CD14-positive monocyte (primary cell): ENCODE measurements around the gene PLCL2. TPM values are rescaled to one million over a fixed set of nuclear protein-coding genes. Genes with fewer than 3 reads are reported as not detected.

Experiments
- DNase-seq, 3 donors: peaks; one replicate each; pipeline ENCODE4 v3.0.0-alpha.2; 2011 to 2022
- H2AFZ ChIP-seq: 2 replicates; pipeline ENCODE4 v1.6.0; 2012; ENCODE audit warnings: mild to moderate bottlenecking, low read depth, low read length, inconsistent platforms; ENCODE audit not compliant: insufficient read depth, poor library complexity, severe bottlenecking
- H3K27ac ChIP-seq, 2 donors: 1 replicate in 1 of 2; 2 replicates in 1 of 2; pipeline ENCODE4 v1.5.1; 2012 to 2013; ENCODE audit warnings: low read length in 2 of 2, control low read depth in 1 of 2, inconsistent platforms in 1 of 2, low read depth in 1 of 2, mild to moderate bottlenecking in 1 of 2
- H3K27me3 ChIP-seq, 2 donors: one replicate each; pipeline versions ENCODE4 v1.6.0 to v1.6.1; 2011 to 2013; ENCODE audit warnings: low read length in 2 of 2; ENCODE audit not compliant: control insufficient read depth in 2 of 2, insufficient read depth in 2 of 2
- H3K36me3 ChIP-seq, 2 donors: replicated peaks in 1 of 2; 1 replicate in 1 of 2; 2 replicates in 1 of 2; pipeline versions ENCODE4 v1.5.1 to v1.6.1; 2012 to 2013; ENCODE audit warnings: low read length in 2 of 2, control low read depth in 1 of 2, inconsistent platforms in 1 of 2, mild to moderate bottlenecking in 1 of 2; ENCODE audit not compliant: insufficient read depth in 2 of 2, control insufficient read depth in 1 of 2
- H3K4me1 ChIP-seq, 2 donors: 1 replicate in 1 of 2; 2 replicates in 1 of 2; pipeline versions ENCODE4 v1.5.1 to v1.6.1; 2012 to 2013; ENCODE audit warnings: low read length in 2 of 2, control low read depth in 1 of 2, inconsistent platforms in 1 of 2, mild to moderate bottlenecking in 1 of 2, moderate library complexity in 1 of 2; ENCODE audit not compliant: insufficient read depth in 2 of 2, control insufficient read depth in 1 of 2
- H3K4me2 ChIP-seq: replicated peaks from 2 replicates; pipeline ENCODE3; 2012; ENCODE audit warnings: low read length, moderate library complexity, mild to moderate bottlenecking; ENCODE audit not compliant: poor library complexity, severe bottlenecking; ENCODE audit errors: extremely low read depth
- H3K4me3 ChIP-seq, 3 experiments: fragments of 200-600 bp in 1 of 3; sonication (generic) in 1 of 3; replicated peaks in 1 of 3; 1 replicate in 2 of 3; 2 replicates in 1 of 3; pipeline ENCODE4 v1.5.1; 2011 to 2013; ENCODE audit warnings: low read length in 3 of 3, mild to moderate bottlenecking in 3 of 3, control low read depth in 2 of 3, low read depth in 2 of 3, inconsistent platforms in 1 of 3, moderate library complexity in 1 of 3
- H3K79me2 ChIP-seq: 2 replicates; pipeline ENCODE4 v1.6.0; 2012; ENCODE audit warnings: mild to moderate bottlenecking, control low read depth, inconsistent platforms, low read length, moderate library complexity; ENCODE audit not compliant: insufficient read depth
- H3K9ac ChIP-seq: 2 replicates; pipeline ENCODE4 v1.6.0; 2017; ENCODE audit warnings: low read length, mild to moderate bottlenecking; ENCODE audit not compliant: insufficient read depth, poor library complexity, severe bottlenecking
- H3K9me3 ChIP-seq, 2 donors: replicated peaks in 1 of 2; 1 replicate in 1 of 2; 2 replicates in 1 of 2; pipeline versions ENCODE4 v1.5.1 to v1.6.1; 2012 to 2013; ENCODE audit warnings: low read length in 2 of 2, control low read depth in 1 of 2; ENCODE audit not compliant: control insufficient read depth in 1 of 2, insufficient read depth in 1 of 2
- H4K20me1 ChIP-seq: 2 replicates; pipeline ENCODE4 v1.6.0; 2012; ENCODE audit warnings: mild to moderate bottlenecking, low read length, control low read depth, moderate library complexity; ENCODE audit not compliant: insufficient read depth
- H3K27ac Mint-ChIP-seq, 7 donors: one replicate each; pipeline ENCODE4 v1.8.0; 2020; ENCODE audit warnings: mild to moderate bottlenecking in 7 of 7, mixed read lengths in 7 of 7, moderate library complexity in 6 of 7, inconsistent platforms in 2 of 7
- H3K27me3 Mint-ChIP-seq, 3 donors: one replicate each; pipeline ENCODE4 v1.8.0; 2021 to 2022; ENCODE audit warnings: low read depth in 3 of 3, mild to moderate bottlenecking in 3 of 3, mixed read lengths in 3 of 3, moderate library complexity in 3 of 3, inconsistent platforms in 1 of 3
- H3K36me3 Mint-ChIP-seq, 2 donors: one replicate each; pipeline ENCODE4 v1.8.0; 2020; ENCODE audit warnings: mixed read lengths in 2 of 2, inconsistent platforms in 1 of 2, mild to moderate bottlenecking in 1 of 2
- H3K4me1 Mint-ChIP-seq: one replicate; pipeline ENCODE4 v1.8.0; 2020; ENCODE audit warnings: mild to moderate bottlenecking, mixed read lengths
- H3K4me3 Mint-ChIP-seq, 2 donors: one replicate each; pipeline ENCODE4 v1.8.0; 2020; ENCODE audit warnings: mild to moderate bottlenecking in 2 of 2, mixed read lengths in 2 of 2, moderate library complexity in 1 of 2
- H3K9me3 Mint-ChIP-seq, 7 donors: one replicate each; pipeline ENCODE4 v1.8.0; 2020 to 2022; ENCODE audit warnings: mixed read lengths in 7 of 7, mild to moderate bottlenecking in 6 of 7, moderate library complexity in 6 of 7, inconsistent platforms in 2 of 7
- WGBS: methylation state at CpG from one replicate; pipeline ENCODE4 v1.1.5; 2013; ENCODE audit warnings: missing lambda C conversion rate; ENCODE audit not compliant: insufficient coverage; 5-methylcytosine and 5-hydroxymethylcytosine counted together
- intact Hi-C, 2 donors: fragments of 100-400 bp; cut with micrococcal nuclease; formaldehyde crosslinking; loops; one replicate each; pipeline versions ENCODE4 v1.15.0 to v1.15.1; 2023
- polyA plus RNA-seq, 3 donors: library from polyadenylated mRNA; depleted of rRNA in 1 of 3; unstranded in 2 of 3; stranded (reverse) in 1 of 3; fragments of 300-500 nt in 2 of 3; fragments of >200 nt in 1 of 3; fragmentation: Illumina TruSeq in 2 of 3; gene quantifications; 1 replicate in 2 of 3; 2 replicates in 1 of 3; pipeline ENCODE4 v1.2.3, GENCODE V29; 2012 to 2021
- TF ChIP-seq, protein P1 (sequence below): fragments of 200-600 bp; IDR thresholded peaks from one replicate; pipeline ENCODE4 v1.8.0; 2022; ENCODE audit warnings: antibody characterized with exemption, mild to moderate bottlenecking

PLCL2 gene
- polyA plus RNA-seq, 3 donors = 18.8 to 32.5 (median 26.8) TPM

DNA sequence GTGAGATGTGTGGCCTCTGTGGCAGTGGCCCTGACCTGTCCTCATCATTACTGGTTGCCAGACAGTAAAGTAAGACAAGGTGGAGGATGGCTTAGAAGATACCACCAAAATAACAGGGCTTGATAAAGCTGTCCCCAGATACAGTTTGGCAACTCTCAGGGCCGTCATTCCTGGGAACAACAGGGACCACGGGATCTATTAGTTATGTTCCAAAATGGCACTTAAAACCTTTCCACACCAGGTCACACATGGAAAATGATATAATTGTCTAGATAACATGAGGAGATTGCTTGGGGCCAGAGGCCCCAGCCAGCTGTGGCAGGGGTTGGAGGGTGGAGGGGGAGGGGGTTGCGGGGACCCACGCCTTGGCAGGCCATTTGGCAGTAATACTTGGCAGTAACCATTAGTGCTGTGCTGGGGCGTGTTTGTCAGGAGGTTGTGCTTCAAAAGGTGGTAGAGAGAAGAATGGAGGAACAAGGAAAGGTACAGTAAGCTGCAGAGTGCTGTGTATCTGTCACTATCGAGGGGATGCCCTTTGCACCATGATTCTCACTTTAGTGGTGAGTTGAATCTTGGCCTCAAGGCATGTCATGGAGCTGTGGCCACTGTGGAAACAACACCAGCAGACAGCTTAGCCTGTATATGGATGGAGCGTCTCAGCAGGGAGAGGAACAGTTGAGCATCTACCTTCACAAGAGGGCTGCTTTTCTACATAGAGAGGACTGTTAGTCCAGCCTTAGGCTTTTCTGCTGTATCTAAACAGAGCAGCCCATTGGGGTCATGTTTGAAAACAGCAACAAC, 14.0 kb downstream of the PLCL2 start:
- Histone ChIP-seq H3K9ac (no peak overlapping the region), H3K27ac (peak overlapping the region in 1 of 2 donors; percentile 14), H3K4me2 (no peak overlapping the region), H3K9me3 (no peaks in the 10 kb centered on the region), H2AFZ (no peak overlapping the region), H3K27me3 (no peaks in the 10 kb centered on the region), H3K36me3 (no peaks in the 10 kb centered on the region), H3K79me2 (peaks cover 100% of the 10 kb centered on the region), H4K20me1 (peaks cover 100% of the 10 kb centered on the region), H3K4me3 (no peak overlapping the region), H3K4me1 (no peaks in the 10 kb centered on the region)
- intact Hi-C loops = no loop called here
- H3K27me3 Mint-ChIP-seq = no peaks in the 10 kb centered on the region
- no peak overlapping the region for H3K27ac Mint-ChIP-seq
- WGBS = 97% methylated on average over 4 of the region's 7 CpGs
- peaks cover 0 to 12% of the 10 kb centered on the region in 2 donors for H3K36me3 Mint-ChIP-seq
- no peak overlapping the region for H3K4me3 Mint-ChIP-seq
- DNase-seq = no peak
- peaks cover 62% of the 10 kb centered on the region for H3K4me1 Mint-ChIP-seq
- H3K9me3 Mint-ChIP-seq = no peaks in the 10 kb centered on the region
- TF ChIP-seq, protein P1, sequence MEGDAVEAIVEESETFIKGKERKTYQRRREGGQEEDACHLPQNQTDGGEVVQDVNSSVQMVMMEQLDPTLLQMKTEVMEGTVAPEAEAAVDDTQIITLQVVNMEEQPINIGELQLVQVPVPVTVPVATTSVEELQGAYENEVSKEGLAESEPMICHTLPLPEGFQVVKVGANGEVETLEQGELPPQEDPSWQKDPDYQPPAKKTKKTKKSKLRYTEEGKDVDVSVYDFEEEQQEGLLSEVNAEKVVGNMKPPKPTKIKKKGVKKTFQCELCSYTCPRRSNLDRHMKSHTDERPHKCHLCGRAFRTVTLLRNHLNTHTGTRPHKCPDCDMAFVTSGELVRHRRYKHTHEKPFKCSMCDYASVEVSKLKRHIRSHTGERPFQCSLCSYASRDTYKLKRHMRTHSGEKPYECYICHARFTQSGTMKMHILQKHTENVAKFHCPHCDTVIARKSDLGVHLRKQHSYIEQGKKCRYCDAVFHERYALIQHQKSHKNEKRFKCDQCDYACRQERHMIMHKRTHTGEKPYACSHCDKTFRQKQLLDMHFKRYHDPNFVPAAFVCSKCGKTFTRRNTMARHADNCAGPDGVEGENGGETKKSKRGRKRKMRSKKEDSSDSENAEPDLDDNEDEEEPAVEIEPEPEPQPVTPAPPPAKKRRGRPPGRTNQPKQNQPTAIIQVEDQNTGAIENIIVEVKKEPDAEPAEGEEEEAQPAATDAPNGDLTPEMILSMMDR = no peak

DNA sequence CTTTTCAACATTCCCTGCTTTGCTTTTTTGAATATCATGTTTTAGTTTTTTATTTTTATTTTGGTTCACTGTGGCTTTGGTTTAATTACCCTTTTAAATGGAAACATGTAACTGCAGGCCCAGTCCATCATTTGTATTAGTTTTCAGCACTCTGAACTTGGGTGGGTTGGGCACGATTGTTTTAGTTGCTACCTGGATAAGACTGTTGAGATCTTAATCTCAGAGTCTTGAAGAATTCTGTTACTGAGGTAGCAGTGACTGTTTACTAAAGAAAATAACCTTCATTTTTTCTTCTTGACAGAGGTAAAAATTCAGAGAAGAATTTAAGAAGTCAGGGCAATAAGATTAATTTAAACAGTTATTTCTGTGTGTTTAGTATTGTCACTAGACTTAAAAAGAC, 15.2 kb downstream of the PLCL2 start:
- H3K27ac Mint-ChIP-seq = no peak overlapping the region
- no peak overlapping the region for H3K4me3 ChIP-seq

More for the DNA sequence above, 15.2 kb downstream of the PLCL2 start:
- DNase-seq = no peak
- no peak overlapping the region for H2AFZ ChIP-seq
- no peaks in the 10 kb centered on the region for H3K27me3 ChIP-seq
- H3K79me2 ChIP-seq = peaks cover 100% of the 10 kb centered on the region
- no peak overlapping the region for H3K9ac ChIP-seq
- no peak overlapping the region for H3K27ac ChIP-seq
- no peaks in the 10 kb centered on the region for H3K9me3 ChIP-seq
- Mint-ChIP-seq H3K4me1 (peaks cover 72% of the 10 kb centered on the region), H3K27me3 (no peaks in the 10 kb centered on the region), H3K4me3 (no peak overlapping the region), H3K9me3 (peaks cover 0 to 8% (median 5%) of the 10 kb centered on the region in 7 donors), H3K36me3 (peaks cover 6 to 22% of the 10 kb centered on the region in 2 donors)
- TF ChIP-seq, protein P1 = no peak
- H3K4me1 ChIP-seq = no peaks in the 10 kb centered on the region
- H4K20me1 ChIP-seq = peaks cover 100% of the 10 kb centered on the region
- no CpG with 5 or more reads among the region's 1 CpG for WGBS
- intact Hi-C loops = no loop called here
- H3K36me3 ChIP-seq = no peaks in the 10 kb centered on the region
- H3K4me2 ChIP-seq = no peak overlapping the region
